GM12878 (cell line): ENCODE data around the gene ACAP2. TPM values are rescaled to one million over a fixed set of nuclear protein-coding genes. Genes with fewer than 3 reads are reported as not detected.

Experiments
- ATAC-seq: fragments of 200-7000 bp; cut with Tn5 transposase; 3 replicates; pipeline ENCODE4 v1.9.1; 2020; ENCODE audit warnings: mild to moderate bottlenecking, moderate library complexity
- BruUV-seq: library from RNA; stranded (reverse); fragments of 400-500 nt; replicated peaks from 2 replicates; lab custom pipeline; 2021; lab: Mats Ljungman, UMichigan
- CTCF ChIA-PET: fragments of 300-600 bp; sonication (Branson Sonifier 250); formaldehyde crosslinking; extraction: SDS; loops from one replicate; lab custom pipeline; 2021; ENCODE audit warnings: inconsistent platforms; lab: Yijun Ruan, JAX
- POLR2A ChIA-PET: fragments of 350-600 bp; formaldehyde crosslinking; extraction: SDS; loops from one replicate; lab custom pipeline; 2021; ENCODE audit warnings: inconsistent platforms; lab: Charles Lee
- RAD21 ChIA-PET: fragments of 300-600 bp; sonication (Branson Sonifier 250); formaldehyde crosslinking; loops from one replicate; lab custom pipeline; 2023; ENCODE audit warnings: antibody characterized with exemption; ENCODE audit not compliant: unreplicated experiment; lab: Charles Lee
- SMC1A ChIA-PET: fragments of 300-600 bp; sonication (Branson Sonifier 250); formaldehyde crosslinking; loops from one replicate; lab custom pipeline; 2023; ENCODE audit not compliant: unreplicated experiment, uncharacterized antibody; lab: Charles Lee
- DNase-seq: peaks from one replicate; pipeline ENCODE4 v3.0.0-alpha.2; 2011; ENCODE audit warnings: low read depth, low spot score
- FAIRE-seq: peaks from 3 replicates; lab custom pipeline; 2011; peaks lifted over from hg19 to GRCh38; lab: Jason Lieb, UNC
- H2AFZ ChIP-seq: 2 replicates; pipeline ENCODE4 v1.6.0; 2011; ENCODE audit warnings: low read depth, low read length, control low read depth; ENCODE audit not compliant: control insufficient read depth
- H3K27ac ChIP-seq: 2 replicates; pipeline ENCODE4 v1.5.1; 2011; ENCODE audit warnings: control low read depth; ENCODE audit not compliant: control insufficient read depth, insufficient read depth
- H3K27me3 ChIP-seq, 2 experiments: replicated peaks in 1 of 2; 2 replicates each; pipeline versions ENCODE4 v1.6.0 to v1.6.1; 2011; ENCODE audit warnings: low read length in 1 of 2; ENCODE audit not compliant: control insufficient read depth in 2 of 2, insufficient read depth in 2 of 2
- H3K36me3 ChIP-seq, 2 experiments: 2 replicates each; pipeline ENCODE4 v1.5.1; 2011; ENCODE audit warnings: low read length in 1 of 2; ENCODE audit not compliant: control insufficient read depth in 2 of 2, insufficient read depth in 2 of 2
- H3K4me1 ChIP-seq: 2 replicates; pipeline ENCODE4 v1.6.1; 2011; ENCODE audit warnings: mild to moderate bottlenecking, low read length, moderate library complexity, mixed read lengths; ENCODE audit not compliant: control insufficient read depth, insufficient read depth
- H3K4me2 ChIP-seq: 2 replicates; pipeline ENCODE4 v1.6.0; 2011; ENCODE audit warnings: control low read depth; ENCODE audit not compliant: control insufficient read depth, insufficient read depth
- H3K4me3 ChIP-seq: fragments of 200-600 bp; sonication (generic); 2 replicates; pipeline ENCODE4 v1.5.1; 2016
- H3K79me2 ChIP-seq: 2 replicates; pipeline ENCODE4 v1.6.0; 2011; ENCODE audit warnings: low read length; ENCODE audit not compliant: control insufficient read depth, insufficient read depth
- H3K9ac ChIP-seq: 2 replicates; pipeline ENCODE4 v1.8.0; 2011; ENCODE audit warnings: low read length, control low read depth, mixed read lengths; ENCODE audit not compliant: control insufficient read depth, insufficient read depth
- H3K9me3 ChIP-seq: replicated peaks from 3 replicates; pipeline ENCODE4 v1.5.1; 2011; ENCODE audit warnings: mild to moderate bottlenecking, low read length; ENCODE audit not compliant: control insufficient read depth, insufficient read depth
- H4K20me1 ChIP-seq: 2 replicates; pipeline ENCODE4 v1.6.0; 2011; ENCODE audit not compliant: control insufficient read depth, insufficient read depth
- CBFB ChIP-seq: IDR thresholded peaks from 2 replicates; pipeline ENCODE4 v1.6.1; 2016; ENCODE audit warnings: antibody characterized with exemption, low read depth
- E4F1 ChIP-seq: fragments of 450-650 bp; IDR thresholded peaks from 2 replicates; pipeline ENCODE4 v1.6.1; 2018; ENCODE audit warnings: borderline replicate concordance, mild to moderate bottlenecking; ENCODE audit not compliant: partially characterized antibody
- EED ChIP-seq: sonication (generic); IDR thresholded peaks from 2 replicates; pipeline ENCODE4 v1.6.1; 2016; ENCODE audit warnings: antibody characterized with exemption, low read depth
- EP300 ChIP-seq, 2 experiments: fragments of 150-350 bp in 1 of 2; IDR thresholded peaks; 2 replicates each; pipeline ENCODE4 v1.6.1; 2011 to 2012; ENCODE audit warnings: low read depth in 2 of 2, low read length in 2 of 2, borderline replicate concordance in 1 of 2, improper control_type of control experiment in 1 of 2, inconsistent platforms in 1 of 2; ENCODE audit not compliant: control insufficient read depth in 1 of 2
- EZH2 ChIP-seq: IDR thresholded peaks from 2 replicates; pipeline ENCODE4 v1.6.1; 2012; ENCODE audit warnings: low read depth, mild to moderate bottlenecking, control low read depth, inconsistent platforms, low read length, borderline replicate concordance; ENCODE audit not compliant: control insufficient read depth
- KDM1A ChIP-seq: fragments of 200-600 bp; sonication (generic); IDR thresholded peaks from 2 replicates; pipeline ENCODE4 v1.6.1; 2016; ENCODE audit warnings: borderline replicate concordance
- NFYB ChIP-seq: IDR thresholded peaks from 2 replicates; pipeline ENCODE4 v1.6.1; 2011; ENCODE audit warnings: low read depth, mild to moderate bottlenecking, low read length, improper control_type of control experiment, moderate library complexity; ENCODE audit not compliant: insufficient read depth
- POLR2AphosphoS5 ChIP-seq: IDR thresholded peaks from 2 replicates; pipeline ENCODE4 v1.6.1; 2011; ENCODE audit warnings: mild to moderate bottlenecking, low read length, inconsistent platforms
- RUNX3 ChIP-seq: IDR thresholded peaks from 2 replicates; pipeline ENCODE4 v1.6.1; 2012; ENCODE audit warnings: low read length, inconsistent platforms
- SPI1 ChIP-seq: IDR thresholded peaks from 2 replicates; pipeline ENCODE4 v1.6.1; 2011; ENCODE audit warnings: low read depth, mild to moderate bottlenecking, low read length, moderate library complexity, borderline replicate concordance; ENCODE audit not compliant: insufficient read depth
- STAT3 ChIP-seq: IDR thresholded peaks from 2 replicates; pipeline ENCODE4 v1.6.1; 2011; ENCODE audit warnings: low read depth, low read length, improper control_type of control experiment
- ZSCAN29 ChIP-seq: fragments of 450-650 bp; IDR thresholded peaks from 2 replicates; pipeline ENCODE4 v1.6.1; 2017; ENCODE audit warnings: mild to moderate bottlenecking, moderate library complexity
- WGBS: methylation state at CpG from one replicate; pipeline ENCODE4 v1.1.6; 2016; ENCODE audit warnings: low lambda C conversion rate; ENCODE audit not compliant: insufficient replicate concordance, insufficient coverage; ENCODE audit errors: missing lambda C conversion rate; 5-methylcytosine and 5-hydroxymethylcytosine counted together
- in situ Hi-C: fragments of 300-500 bp; cut with MboI; formaldehyde crosslinking; loops from 9 replicates; pipeline ENCODE4 v1.14.3; 2018; ENCODE audit warnings: mixed read lengths
- intact Hi-C: fragments of 100-400 bp; cut with micrococcal nuclease; formaldehyde crosslinking; loops from one replicate; pipeline ENCODE4 v1.14.2; 2022; ENCODE audit not compliant: unreplicated experiment
- polyA plus RNA-seq, 11 experiments: library from polyadenylated mRNA; depleted of rRNA in 4 of 11; unstranded in 6 of 11; stranded (reverse) in 5 of 11; fragments of >200 nt; fragmentation: Nextera tagmentation in 4 of 11; fragmentation: Illumina TruSeq in 1 of 11; extraction: Ambion mirVana in 4 of 11; extraction: Trizol in 1 of 11; gene quantifications; 1 replicate in 1 of 11; 2 replicates in 10 of 11; pipeline versions ENCODE4 v1.2.1 to v1.2.3, GENCODE V29; 2011 to 2016; ENCODE audit warnings: inconsistent platforms in 2 of 11, missing spikeins in 2 of 11, low read depth in 1 of 11
- total RNA-seq, 4 experiments: library from RNA; depleted of rRNA in 3 of 4; stranded (reverse); fragments of >200 nt in 3 of 4; fragmentation: Illumina TruSeq in 1 of 4; extraction: Trizol in 1 of 4; gene quantifications; 2 replicates each; pipeline versions ENCODE4 v1.2.1 to v1.2.3, GENCODE V29; 2013 to 2021

ACAP2 gene
- total and polyA plus RNA-seq, 10 of the 15 experiments (the other 5 are each of a cell fraction or from before 2014, with no cell fraction given), result 7.1 to 53.8 (median 35.7) TPM

GRCh38 chr3:195268576-195269309 is 174.1 kb downstream of the ACAP2 start:
- H3K4me3 ChIP-seq, result 0 out of 2 replicates have a peak overlapping the region, but pooled peaks have one; percentile 85
- H3K9ac ChIP-seq, result no peak overlapping the region
- in situ Hi-C loops (loop anchor here (5.0 kb wide), 1 partner anchor 596 kb away; the partner anchor contains the start of gene LSG1), intact Hi-C loops (loop anchor here (10.0 kb wide), 1 partner anchor 934 kb away; no protein-coding TSS in a partner anchor)
- H3K9me3 ChIP-seq, result no peaks in the 10 kb centered on the region
- no peaks in the 10 kb centered on the region for H4K20me1 ChIP-seq
- TF ChIP-seq EP300 (IDR thresholded peaks at IDR 0.05; ENCODE audit: borderline replicate concordance in 1 of 2, control insufficient read depth in 1 of 2, low read depth in 2 of 2, low read length in 2 of 2), result no peak
- no peak for TF ChIP-seq ZSCAN29
- TF ChIP-seq SPI1, result peak; percentile 61
- no peak for TF ChIP-seq STAT3
- no peak for TF ChIP-seq KDM1A
- peak; percentile 37; the same call in 1 of the 2 replicates for TF ChIP-seq NFYB
- TF ChIP-seq EZH2, result no peak
- no peak for TF ChIP-seq EED
- TF ChIP-seq CBFB, result no peak
- TF ChIP-seq POLR2AphosphoS5, result no peak
- no peak for TF ChIP-seq E4F1
- no peak for TF ChIP-seq RUNX3
- FAIRE-seq (no peak), DNase-seq (no peak), ATAC-seq (no peak)
- H3K27ac ChIP-seq, result no peak overlapping the region
- no TSS peak for BruUV-seq
- SMC1A ChIA-PET, result interaction anchor here (0.6 to 4.3 kb wide), 4 partner anchors 256 to 659 kb away, joined by 3 to 66 read pairs (median 26); no protein-coding TSS in a partner anchor
- WGBS, result 89% methylated on average over 10 of the region's 11 CpGs
- H3K79me2 ChIP-seq, result peaks cover 6% of the 10 kb centered on the region
- no peaks in the 10 kb centered on the region for H3K36me3 ChIP-seq
- no peak overlapping the region for H2AFZ ChIP-seq
- CTCF ChIA-PET, result interaction anchor here (0.6 to 3.9 kb wide), 16 partner anchors 7 to 935 kb away, joined by 3 to 179 read pairs (median 20); partner anchors contain the start of genes ACAP2, FAM43A, LSG1 and PPP1R2
- POLR2A ChIA-PET, result interaction anchor here (0.7 to 1.0 kb wide), 2 partner anchors 274 to 712 kb away, joined by 3 to 4 read pairs; partner anchors contain the start of gene PPP1R2
- RAD21 ChIA-PET, result interaction anchor here (0.8 to 3.5 kb wide), 5 partner anchors 141 to 586 kb away, joined by 3 to 84 read pairs (median 32); partner anchors contain the start of gene PPP1R2
- no peaks in the 10 kb centered on the region for H3K27me3 ChIP-seq
- H3K4me2 ChIP-seq, result peak overlapping the region; percentile 7; the same call in 1 of the 2 replicates
- H3K4me1 ChIP-seq, result peaks cover 10% of the 10 kb centered on the region; the same call in 1 of the 2 replicates
